ENCODE results near the gene VPS13C. TPM values are rescaled to one million over a fixed set of nuclear protein-coding genes. Genes with fewer than 3 reads are reported as not detected.

VPS13C gene
- total and polyA plus RNA-seq, 2 experiments from 2014 or later, result 10.2 to 20.5 TPM

DNA sequence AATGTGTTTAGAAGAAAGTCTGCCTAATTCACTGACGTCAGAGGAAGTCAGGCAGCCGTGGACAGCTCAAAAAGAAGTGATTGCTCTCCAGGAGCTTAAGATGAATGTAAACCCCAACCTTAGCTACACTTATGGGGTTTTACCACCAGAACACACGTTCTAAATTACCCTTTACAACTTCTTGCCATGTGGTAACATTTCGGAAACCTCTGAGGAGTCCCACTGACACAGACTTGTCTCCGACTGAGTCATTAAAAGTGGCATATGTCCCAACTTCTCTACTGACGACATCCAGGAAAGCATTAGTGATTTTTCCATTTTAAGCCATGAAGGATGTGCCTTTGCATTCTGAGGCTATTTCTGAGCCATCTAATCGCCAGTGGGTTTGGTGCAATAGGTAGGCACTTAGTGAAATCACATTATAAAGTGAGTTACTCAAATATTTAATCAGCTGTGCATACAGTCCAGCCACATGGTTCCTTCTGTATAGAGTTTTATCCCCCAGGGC lies 38.9 kb upstream of the VPS13C start:
- Histone ChIP-seq H3K9me2 (ENCODE audit: insufficient read depth) (no peaks in the 10 kb centered on the region), H3K27ac (ENCODE audit: low read depth) (no peak overlapping the region), H3K36me3 (ENCODE audit: insufficient read depth) (no peaks in the 10 kb centered on the region), H3K4me3 (no peak overlapping the region), H3K79me2 (replicated peaks; ENCODE audit: insufficient read depth) (no peaks in the 10 kb centered on the region), H3F3A (replicated peaks; ENCODE audit: low read depth) (no peaks in the 10 kb centered on the region), H3K27me3 (ENCODE audit: insufficient read depth) (no peaks in the 10 kb centered on the region), H4K20me1 (replicated peaks; ENCODE audit: insufficient read depth) (no peaks in the 10 kb centered on the region), H3K4me1 (ENCODE audit: insufficient read depth) (no peaks in the 10 kb centered on the region), H3K4me2 (no peak overlapping the region), H2AFZ (no peak overlapping the region)
- no peak for DNase-seq (ENCODE audit: low spot score)
- H3K9me3 Mint-ChIP-seq, result no peaks in the 10 kb centered on the region
- no peak for ATAC-seq
- H3K27ac Mint-ChIP-seq, result no peak overlapping the region
- peaks cover 1% of the 10 kb centered on the region for H3K27me3 Mint-ChIP-seq (ENCODE audit: insufficient read depth, low read depth, poor library complexity)
- H3K36me3 Mint-ChIP-seq (ENCODE audit: low read depth), result no peaks in the 10 kb centered on the region
- H3K4me3 Mint-ChIP-seq, result no peak overlapping the region
- H3K4me1 Mint-ChIP-seq, result no peaks in the 10 kb centered on the region
- TF ChIP-seq ZNF114 (CRISPR knock-in tag; IDR thresholded peaks at IDR 0.05), result no peak
- TF ChIP-seq ZNF331 (CRISPR knock-in tag; IDR thresholded peaks at IDR 0.05; ENCODE audit: low read depth), result no peak
- TF ChIP-seq, protein P1, sequence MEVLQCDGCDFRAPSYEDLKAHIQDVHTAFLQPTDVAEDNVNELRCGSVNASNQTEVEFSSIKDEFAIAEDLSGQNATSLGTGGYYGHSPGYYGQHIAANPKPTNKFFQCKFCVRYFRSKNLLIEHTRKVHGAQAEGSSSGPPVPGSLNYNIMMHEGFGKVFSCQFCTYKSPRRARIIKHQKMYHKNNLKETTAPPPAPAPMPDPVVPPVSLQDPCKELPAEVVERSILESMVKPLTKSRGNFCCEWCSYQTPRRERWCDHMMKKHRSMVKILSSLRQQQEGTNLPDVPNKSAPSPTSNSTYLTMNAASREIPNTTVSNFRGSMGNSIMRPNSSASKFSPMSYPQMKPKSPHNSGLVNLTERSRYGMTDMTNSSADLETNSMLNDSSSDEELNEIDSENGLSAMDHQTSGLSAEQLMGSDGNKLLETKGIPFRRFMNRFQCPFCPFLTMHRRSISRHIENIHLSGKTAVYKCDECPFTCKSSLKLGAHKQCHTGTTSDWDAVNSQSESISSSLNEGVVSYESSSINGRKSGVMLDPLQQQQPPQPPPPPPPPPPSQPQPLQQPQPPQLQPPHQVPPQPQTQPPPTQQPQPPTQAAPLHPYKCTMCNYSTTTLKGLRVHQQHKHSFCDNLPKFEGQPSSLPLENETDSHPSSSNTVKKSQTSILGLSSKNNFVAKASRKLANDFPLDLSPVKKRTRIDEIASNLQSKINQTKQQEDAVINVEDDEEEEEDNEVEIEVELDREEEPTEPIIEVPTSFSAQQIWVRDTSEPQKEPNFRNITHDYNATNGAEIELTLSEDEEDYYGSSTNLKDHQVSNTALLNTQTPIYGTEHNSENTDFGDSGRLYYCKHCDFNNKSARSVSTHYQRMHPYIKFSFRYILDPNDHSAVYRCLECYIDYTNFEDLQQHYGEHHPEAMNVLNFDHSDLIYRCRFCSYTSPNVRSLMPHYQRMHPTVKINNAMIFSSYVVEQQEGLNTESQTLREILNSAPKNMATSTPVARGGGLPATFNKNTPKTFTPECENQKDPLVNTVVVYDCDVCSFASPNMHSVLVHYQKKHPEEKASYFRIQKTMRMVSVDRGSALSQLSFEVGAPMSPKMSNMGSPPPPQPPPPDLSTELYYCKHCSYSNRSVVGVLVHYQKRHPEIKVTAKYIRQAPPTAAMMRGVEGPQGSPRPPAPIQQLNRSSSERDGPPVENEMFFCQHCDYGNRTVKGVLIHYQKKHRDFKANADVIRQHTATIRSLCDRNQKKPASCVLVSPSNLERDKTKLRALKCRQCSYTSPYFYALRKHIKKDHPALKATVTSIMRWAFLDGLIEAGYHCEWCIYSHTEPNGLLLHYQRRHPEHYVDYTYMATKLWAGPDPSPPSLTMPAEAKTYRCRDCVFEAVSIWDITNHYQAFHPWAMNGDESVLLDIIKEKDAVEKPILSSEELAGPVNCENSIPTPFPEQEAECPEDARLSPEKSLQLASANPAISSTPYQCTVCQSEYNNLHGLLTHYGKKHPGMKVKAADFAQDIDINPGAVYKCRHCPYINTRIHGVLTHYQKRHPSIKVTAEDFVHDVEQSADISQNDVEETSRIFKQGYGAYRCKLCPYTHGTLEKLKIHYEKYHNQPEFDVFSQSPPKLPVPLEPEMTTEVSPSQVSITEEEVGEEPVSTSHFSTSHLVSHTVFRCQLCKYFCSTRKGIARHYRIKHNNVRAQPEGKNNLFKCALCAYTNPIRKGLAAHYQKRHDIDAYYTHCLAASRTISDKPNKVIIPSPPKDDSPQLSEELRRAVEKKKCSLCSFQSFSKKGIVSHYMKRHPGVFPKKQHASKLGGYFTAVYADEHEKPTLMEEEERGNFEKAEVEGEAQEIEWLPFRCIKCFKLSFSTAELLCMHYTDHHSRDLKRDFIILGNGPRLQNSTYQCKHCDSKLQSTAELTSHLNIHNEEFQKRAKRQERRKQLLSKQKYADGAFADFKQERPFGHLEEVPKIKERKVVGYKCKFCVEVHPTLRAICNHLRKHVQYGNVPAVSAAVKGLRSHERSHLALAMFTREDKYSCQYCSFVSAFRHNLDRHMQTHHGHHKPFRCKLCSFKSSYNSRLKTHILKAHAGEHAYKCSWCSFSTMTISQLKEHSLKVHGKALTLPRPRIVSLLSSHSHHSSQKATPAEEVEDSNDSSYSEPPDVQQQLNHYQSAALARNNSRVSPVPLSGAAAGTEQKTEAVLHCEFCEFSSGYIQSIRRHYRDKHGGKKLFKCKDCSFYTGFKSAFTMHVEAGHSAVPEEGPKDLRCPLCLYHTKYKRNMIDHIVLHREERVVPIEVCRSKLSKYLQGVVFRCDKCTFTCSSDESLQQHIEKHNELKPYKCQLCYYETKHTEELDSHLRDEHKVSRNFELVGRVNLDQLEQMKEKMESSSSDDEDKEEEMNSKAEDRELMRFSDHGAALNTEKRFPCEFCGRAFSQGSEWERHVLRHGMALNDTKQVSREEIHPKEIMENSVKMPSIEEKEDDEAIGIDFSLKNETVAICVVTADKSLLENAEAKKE (CRISPR knock-in tag; IDR thresholded peaks at IDR 0.05), result no peak
- TF ChIP-seq CREB1 (CRISPR knock-in tag; IDR thresholded peaks at IDR 0.05; ENCODE audit: low read depth), result no peak

DNA sequence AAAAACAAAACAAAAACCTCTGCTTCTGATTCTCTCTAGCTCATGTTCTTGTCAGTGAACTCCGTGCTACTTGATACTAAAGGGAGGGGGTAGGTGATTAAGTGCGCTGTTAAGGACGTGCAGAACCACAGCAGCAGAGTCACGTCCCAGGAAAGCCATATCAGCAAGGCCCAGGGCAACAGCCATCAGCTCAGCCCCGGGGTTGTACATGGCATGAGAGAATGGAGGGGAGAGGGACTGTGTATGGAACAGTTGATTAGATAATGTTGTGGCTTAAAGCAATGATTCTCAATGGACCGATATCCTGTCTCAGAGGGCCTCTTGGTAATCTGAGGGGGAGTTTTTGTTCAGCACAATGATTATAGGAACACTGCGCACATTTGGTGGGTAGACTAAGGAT lies 34.1 kb upstream of the VPS13C start:
- Mint-ChIP-seq H3K4me1 (no peaks in the 10 kb centered on the region), H3K27me3 (ENCODE audit: insufficient read depth, low read depth, poor library complexity) (no peaks in the 10 kb centered on the region), H3K9me3 (no peaks in the 10 kb centered on the region), H3K36me3 (ENCODE audit: low read depth) (no peaks in the 10 kb centered on the region), H3K4me3 (no peak overlapping the region), H3K27ac (no peak overlapping the region)
- DNase-seq (ENCODE audit: low spot score) (no peak), ATAC-seq (no peak)
- Histone ChIP-seq H3K79me2 (replicated peaks; ENCODE audit: insufficient read depth) (no peaks in the 10 kb centered on the region), H3K4me3 (no peak overlapping the region), H4K20me1 (replicated peaks; ENCODE audit: insufficient read depth) (no peaks in the 10 kb centered on the region), H3F3A (replicated peaks; ENCODE audit: low read depth) (no peaks in the 10 kb centered on the region), H2AFZ (0 out of 2 replicates have a peak overlapping the region, but pooled peaks have one; percentile 10), H3K9me2 (ENCODE audit: insufficient read depth) (no peaks in the 10 kb centered on the region), H3K4me2 (no peak overlapping the region), H3K4me1 (ENCODE audit: insufficient read depth) (no peaks in the 10 kb centered on the region), H3K36me3 (ENCODE audit: insufficient read depth) (no peaks in the 10 kb centered on the region), H3K27ac (ENCODE audit: low read depth) (no peak overlapping the region), H3K27me3 (ENCODE audit: insufficient read depth) (no peaks in the 10 kb centered on the region)
- no peak for TF ChIP-seq CREB1 (CRISPR knock-in tag; IDR thresholded peaks at IDR 0.05; ENCODE audit: low read depth)
- TF ChIP-seq EZH2phosphoT487 (IDR thresholded peaks at IDR 0.05; ENCODE audit: unreplicated experiment), result no peak
- TF ChIP-seq NANOG (IDR thresholded peaks at IDR 0.05; ENCODE audit: borderline replicate concordance), result no peak
- TF ChIP-seq, protein P2, sequence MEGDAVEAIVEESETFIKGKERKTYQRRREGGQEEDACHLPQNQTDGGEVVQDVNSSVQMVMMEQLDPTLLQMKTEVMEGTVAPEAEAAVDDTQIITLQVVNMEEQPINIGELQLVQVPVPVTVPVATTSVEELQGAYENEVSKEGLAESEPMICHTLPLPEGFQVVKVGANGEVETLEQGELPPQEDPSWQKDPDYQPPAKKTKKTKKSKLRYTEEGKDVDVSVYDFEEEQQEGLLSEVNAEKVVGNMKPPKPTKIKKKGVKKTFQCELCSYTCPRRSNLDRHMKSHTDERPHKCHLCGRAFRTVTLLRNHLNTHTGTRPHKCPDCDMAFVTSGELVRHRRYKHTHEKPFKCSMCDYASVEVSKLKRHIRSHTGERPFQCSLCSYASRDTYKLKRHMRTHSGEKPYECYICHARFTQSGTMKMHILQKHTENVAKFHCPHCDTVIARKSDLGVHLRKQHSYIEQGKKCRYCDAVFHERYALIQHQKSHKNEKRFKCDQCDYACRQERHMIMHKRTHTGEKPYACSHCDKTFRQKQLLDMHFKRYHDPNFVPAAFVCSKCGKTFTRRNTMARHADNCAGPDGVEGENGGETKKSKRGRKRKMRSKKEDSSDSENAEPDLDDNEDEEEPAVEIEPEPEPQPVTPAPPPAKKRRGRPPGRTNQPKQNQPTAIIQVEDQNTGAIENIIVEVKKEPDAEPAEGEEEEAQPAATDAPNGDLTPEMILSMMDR (conservative IDR thresholded peaks at IDR 0.05; ENCODE audit: low read depth in 2 of 2), result no peak
- TF ChIP-seq EZH2 (IDR thresholded peaks at IDR 0.05; ENCODE audit: low read depth, unreplicated experiment), result no peak
- no peak for TF ChIP-seq ZNF331 (CRISPR knock-in tag; IDR thresholded peaks at IDR 0.05; ENCODE audit: low read depth)
- TF ChIP-seq STAT1 (IDR thresholded peaks at IDR 0.05; ENCODE audit: unreplicated experiment), result no peak
- TF ChIP-seq, protein P3, sequence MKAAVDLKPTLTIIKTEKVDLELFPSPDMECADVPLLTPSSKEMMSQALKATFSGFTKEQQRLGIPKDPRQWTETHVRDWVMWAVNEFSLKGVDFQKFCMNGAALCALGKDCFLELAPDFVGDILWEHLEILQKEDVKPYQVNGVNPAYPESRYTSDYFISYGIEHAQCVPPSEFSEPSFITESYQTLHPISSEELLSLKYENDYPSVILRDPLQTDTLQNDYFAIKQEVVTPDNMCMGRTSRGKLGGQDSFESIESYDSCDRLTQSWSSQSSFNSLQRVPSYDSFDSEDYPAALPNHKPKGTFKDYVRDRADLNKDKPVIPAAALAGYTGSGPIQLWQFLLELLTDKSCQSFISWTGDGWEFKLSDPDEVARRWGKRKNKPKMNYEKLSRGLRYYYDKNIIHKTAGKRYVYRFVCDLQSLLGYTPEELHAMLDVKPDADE (IDR thresholded peaks at IDR 0.05), result no peak
- no peak for TF ChIP-seq JUNB (IDR thresholded peaks at IDR 0.05; ENCODE audit: unreplicated experiment)

All from GM23338 (cell line).